IPS-NIHi7 (cell line): ENCODE measurements around the gene TEKTIP1.

Source experiments
- DNase-seq: peaks from one replicate; pipeline ENCODE4 v3.0.0; 2012; ENCODE audit warnings: mixed read lengths; ENCODE audit errors: extremely low spot score

Gene TEKTIP1

DNA sequence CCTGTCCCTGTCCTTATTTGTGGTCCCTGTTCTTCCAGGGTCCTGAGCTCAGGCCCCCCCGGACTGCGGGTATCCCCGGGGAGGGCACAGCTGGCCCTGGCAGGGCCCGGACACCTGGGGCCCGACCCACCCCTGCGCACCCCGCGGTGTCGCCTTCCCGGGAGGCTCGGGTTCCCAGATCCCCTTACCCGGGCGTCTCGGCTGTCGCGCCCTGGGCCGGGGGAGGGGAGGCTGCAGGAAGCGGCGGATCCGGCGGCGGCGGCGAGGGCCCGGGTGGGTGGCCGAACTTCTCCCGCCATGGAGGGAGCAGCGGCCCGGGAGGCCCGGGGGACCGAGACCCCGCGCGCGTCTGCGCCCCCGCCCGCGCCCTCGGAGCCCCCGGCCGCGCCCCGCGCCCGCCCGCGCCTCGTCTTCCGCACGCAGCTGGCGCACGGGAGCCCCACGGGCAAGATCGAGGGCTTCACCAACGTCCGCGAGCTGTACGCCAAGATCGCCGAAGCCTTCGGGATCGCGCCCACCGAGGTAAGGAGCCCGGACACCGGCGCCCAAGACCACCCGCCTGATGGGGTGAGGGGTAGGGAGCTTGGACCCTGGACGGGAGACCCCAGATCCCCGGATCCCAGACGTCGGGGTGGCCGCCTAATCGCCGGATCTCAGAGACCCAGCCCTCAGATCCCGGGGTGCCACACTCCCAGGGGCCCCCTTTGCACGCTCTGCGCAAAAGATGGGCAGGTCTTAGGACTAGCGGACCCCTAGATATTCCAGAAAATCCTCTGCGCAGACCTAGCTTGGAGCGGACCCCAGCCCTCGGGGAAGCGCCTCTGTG lies 46.5 kb downstream of the TEKTIP1 start, which contains the start of gene GIPC3:
TSS of gene GIPC3 (plus strand) at position 178 of the 826 bp plus-strand sequence. CDS start at position 298, 120 bp downstream.
- no peak for DNase-seq

DNA sequence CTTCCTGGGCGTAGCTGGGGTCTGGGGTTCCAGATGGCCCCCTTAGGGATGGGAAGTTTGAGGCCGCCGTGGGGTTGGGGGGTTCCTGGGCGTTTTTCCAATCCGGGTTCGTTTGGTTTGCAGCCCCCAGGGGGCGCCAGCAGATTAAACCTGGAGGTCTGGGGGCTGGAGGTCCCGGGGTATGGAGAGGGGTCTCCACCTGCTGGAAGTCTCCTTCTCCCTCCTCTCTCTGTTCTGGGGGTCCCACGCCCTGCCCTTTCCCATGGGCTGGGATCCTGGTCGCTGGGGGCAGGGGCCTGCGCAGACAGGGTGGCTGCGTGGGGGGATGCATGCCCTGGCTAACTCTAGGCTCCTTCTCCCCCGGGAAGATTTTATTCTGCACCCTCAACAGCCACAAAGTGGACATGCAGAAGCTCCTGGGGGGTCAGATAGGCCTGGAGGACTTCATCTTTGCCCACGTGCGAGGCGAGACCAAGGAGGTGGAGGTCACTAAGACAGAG lies 47.2 kb downstream of the TEKTIP1 start:
- peak; percentile 80 for DNase-seq

GRCh38 chr19:3586707-3587346 lies 47.9 kb downstream of the TEKTIP1 start:
- DNase-seq: no peak

- DNase-seq: no peak
Measured at GRCh38 chr19:3589439-3589838, 50.5 kb downstream of the TEKTIP1 start.

DNA sequence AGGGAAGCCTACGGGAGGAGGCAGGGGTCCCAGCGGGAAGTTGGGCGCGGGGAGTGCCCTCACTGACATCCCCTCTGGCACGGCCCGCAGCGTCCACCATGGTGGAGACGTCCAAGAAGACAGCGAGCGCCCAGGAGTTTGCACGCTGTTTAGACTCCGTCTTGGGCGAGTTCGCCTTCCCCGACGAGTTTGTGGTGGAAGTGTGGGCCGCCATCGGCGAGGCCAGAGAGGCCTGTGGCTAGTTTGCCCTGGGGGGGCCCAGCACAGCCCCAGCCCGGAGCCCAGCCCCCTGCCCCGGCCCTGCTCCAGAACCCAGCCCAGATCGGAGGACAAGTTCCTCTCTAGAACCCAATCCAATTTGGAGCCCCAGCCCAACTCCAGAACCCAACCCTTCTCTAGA lies 51.0 kb downstream of the TEKTIP1 start:
- DNase-seq: no peak

GRCh38 chr19:3590991-3591659 lies 52.2 kb downstream of the TEKTIP1 start:
- no peak for DNase-seq

- no peak for DNase-seq
Measured at GRCh38 chr19:3591876-3592613, 53.1 kb downstream of the TEKTIP1 start.

DNA sequence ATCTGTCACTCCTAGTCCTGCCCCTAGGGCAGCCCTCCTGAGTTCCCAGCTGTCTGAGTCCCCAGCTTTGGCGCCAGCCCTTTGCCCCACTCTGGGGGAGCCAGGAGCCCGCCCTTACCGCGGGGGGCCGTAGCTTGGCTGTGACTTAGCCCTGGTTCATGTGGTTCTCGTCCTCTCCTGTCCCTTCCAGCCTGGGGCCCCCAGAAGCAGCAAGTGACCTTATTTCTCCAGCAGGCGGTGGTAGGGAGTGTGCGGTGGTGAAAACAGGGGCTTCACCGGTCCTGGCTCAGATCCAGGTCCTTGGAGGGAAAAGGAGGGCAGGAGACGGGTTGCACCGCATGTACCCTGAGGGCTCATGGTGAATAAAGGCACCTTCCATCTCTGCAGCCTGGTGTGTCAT lies 54.2 kb downstream of the TEKTIP1 start:
- DNase-seq: peak; percentile 71
